ENCODE measurements around the gene NPB.

GRCh38 chr17:81933178-81933699, 31.2 kb downstream of the NPB start:
- TF ChIP-seq, protein P1, sequence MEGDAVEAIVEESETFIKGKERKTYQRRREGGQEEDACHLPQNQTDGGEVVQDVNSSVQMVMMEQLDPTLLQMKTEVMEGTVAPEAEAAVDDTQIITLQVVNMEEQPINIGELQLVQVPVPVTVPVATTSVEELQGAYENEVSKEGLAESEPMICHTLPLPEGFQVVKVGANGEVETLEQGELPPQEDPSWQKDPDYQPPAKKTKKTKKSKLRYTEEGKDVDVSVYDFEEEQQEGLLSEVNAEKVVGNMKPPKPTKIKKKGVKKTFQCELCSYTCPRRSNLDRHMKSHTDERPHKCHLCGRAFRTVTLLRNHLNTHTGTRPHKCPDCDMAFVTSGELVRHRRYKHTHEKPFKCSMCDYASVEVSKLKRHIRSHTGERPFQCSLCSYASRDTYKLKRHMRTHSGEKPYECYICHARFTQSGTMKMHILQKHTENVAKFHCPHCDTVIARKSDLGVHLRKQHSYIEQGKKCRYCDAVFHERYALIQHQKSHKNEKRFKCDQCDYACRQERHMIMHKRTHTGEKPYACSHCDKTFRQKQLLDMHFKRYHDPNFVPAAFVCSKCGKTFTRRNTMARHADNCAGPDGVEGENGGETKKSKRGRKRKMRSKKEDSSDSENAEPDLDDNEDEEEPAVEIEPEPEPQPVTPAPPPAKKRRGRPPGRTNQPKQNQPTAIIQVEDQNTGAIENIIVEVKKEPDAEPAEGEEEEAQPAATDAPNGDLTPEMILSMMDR (conservative IDR thresholded peaks at IDR 0.05 in 1 of 2, IDR thresholded peaks at IDR 0.05 in 1 of 2; ENCODE audit: low read depth in 1 of 2, low read length in 2 of 2) = no peak
- no peak for TF ChIP-seq EZH2 (IDR thresholded peaks at IDR 0.05; ENCODE audit: low read length, missing control alignments)

All from fibroblast of lung (primary cell).